DND-41 (cell line): Measurements from ENCODE around the gene EXOC6.

Source experiments
- ATAC-seq: fragments of 200-7000 bp; cut with Tn5 transposase; 3 replicates; pipeline ENCODE4 v1.9.1; 2021; ENCODE audit warnings: low read depth; ENCODE audit not compliant: insufficient read depth
- DNase-seq: peaks from one replicate; pipeline ENCODE4 v3.0.0-alpha.2; 2020
- H2AFZ ChIP-seq: 2 replicates; pipeline ENCODE4 v1.6.0; 2012; ENCODE audit warnings: low read depth, low read length
- H3K27ac ChIP-seq: 2 replicates; pipeline ENCODE4 v1.5.1; 2012; ENCODE audit warnings: low read length, inconsistent platforms
- H3K27me3 ChIP-seq: fragments of 200-600 bp; sonication (generic); 2 replicates; pipeline ENCODE4 v1.6.0; 2012; ENCODE audit warnings: low read length, mild to moderate bottlenecking, inconsistent platforms; ENCODE audit not compliant: insufficient read depth, poor library complexity
- H3K36me3 ChIP-seq: 2 replicates; pipeline ENCODE4 v1.5.1; 2012; ENCODE audit warnings: low read length, inconsistent platforms; ENCODE audit not compliant: insufficient read depth
- H3K4me1 ChIP-seq: 2 replicates; pipeline ENCODE4 v1.5.1; 2012; ENCODE audit warnings: mild to moderate bottlenecking, low read length; ENCODE audit not compliant: insufficient read depth
- H3K4me2 ChIP-seq: 2 replicates; pipeline ENCODE4 v1.6.0; 2012; ENCODE audit warnings: mild to moderate bottlenecking, moderate library complexity, low read length, inconsistent platforms; ENCODE audit not compliant: insufficient read depth
- H3K4me3 ChIP-seq, 2 experiments: fragments of 200-600 bp in 1 of 2; shearing (Covaris generic) in 1 of 2; 2 replicates each; pipeline ENCODE4 v1.5.1; 2012 to 2016; ENCODE audit warnings: inconsistent platforms in 2 of 2, low read length in 2 of 2, mild to moderate bottlenecking in 2 of 2, low read depth in 1 of 2, moderate library complexity in 1 of 2
- H3K79me2 ChIP-seq: 2 replicates; pipeline ENCODE4 v1.6.0; 2012; ENCODE audit warnings: low read length, inconsistent platforms; ENCODE audit not compliant: insufficient read depth
- H3K9ac ChIP-seq: 2 replicates; pipeline ENCODE4 v1.6.0; 2012; ENCODE audit warnings: low read depth, mild to moderate bottlenecking, inconsistent platforms, low read length, moderate library complexity
- H3K9me3 ChIP-seq: 2 replicates; pipeline ENCODE4 v1.5.1; 2012; ENCODE audit warnings: low read length, moderate library complexity, mild to moderate bottlenecking, inconsistent platforms; ENCODE audit not compliant: insufficient read depth, severe bottlenecking
- H4K20me1 ChIP-seq: 2 replicates; pipeline ENCODE4 v1.6.0; 2012; ENCODE audit warnings: low read length; ENCODE audit not compliant: insufficient read depth
- CTCF ChIP-seq: IDR thresholded peaks from 2 replicates; pipeline ENCODE4 v1.5.1; 2012; ENCODE audit warnings: borderline replicate concordance, low read length, moderate library complexity, mild to moderate bottlenecking; ENCODE audit not compliant: poor library complexity, severe bottlenecking; ENCODE audit errors: extremely low read depth
- EZH2 ChIP-seq: IDR thresholded peaks from 3 replicates; pipeline ENCODE4 v1.6.1; 2012; ENCODE audit warnings: borderline replicate concordance, low read depth, mild to moderate bottlenecking, moderate library complexity, low read length, inconsistent platforms; ENCODE audit not compliant: severe bottlenecking

Gene EXOC6

GRCh38 chr10:93087846-93088245 is 239.5 kb downstream of the EXOC6 start:
- Histone ChIP-seq H3K79me2 (no peaks in the 10 kb centered on the region), H3K4me1 (no peaks in the 10 kb centered on the region), H2AFZ (no peak overlapping the region), H3K9me3 (no peaks in the 10 kb centered on the region), H4K20me1 (no peaks in the 10 kb centered on the region), H3K9ac (no peak overlapping the region), H3K4me2 (no peak overlapping the region), H3K27ac (no peak overlapping the region), H3K36me3 (no peaks in the 10 kb centered on the region), H3K4me3 (no peak overlapping the region), H3K27me3 (peaks cover 3% of the 10 kb centered on the region)
- TF ChIP-seq CTCF, result no peak
- no peak for TF ChIP-seq EZH2
- DNase-seq (no peak), ATAC-seq (no peak)

GRCh38 chr10:93088466-93088865 is 240.1 kb downstream of the EXOC6 start:
- no peaks in the 10 kb centered on the region for H3K4me1 ChIP-seq
- no peak overlapping the region for H2AFZ ChIP-seq

GRCh38 chr10:93090619-93091018 is 242.3 kb downstream of the EXOC6 start:
- H4K20me1 ChIP-seq, result no peaks in the 10 kb centered on the region
- no peaks in the 10 kb centered on the region for H3K27me3 ChIP-seq
- H2AFZ ChIP-seq, result no peak overlapping the region
- H3K36me3 ChIP-seq, result no peaks in the 10 kb centered on the region
- ATAC-seq, result no peak
- H3K9me3 ChIP-seq, result no peaks in the 10 kb centered on the region
- no peak overlapping the region for H3K4me3 ChIP-seq
- H3K27ac ChIP-seq, result no peak overlapping the region
- no peak overlapping the region for H3K4me2 ChIP-seq
- H3K4me1 ChIP-seq, result no peaks in the 10 kb centered on the region
- no peak overlapping the region for H3K9ac ChIP-seq
- no peak for DNase-seq
- H3K79me2 ChIP-seq, result no peaks in the 10 kb centered on the region
- TF ChIP-seq EZH2 (no peak), CTCF (no peak)

More at GRCh38 chr10:93088466-93088865, 240.1 kb downstream of the EXOC6 start:
- Histone ChIP-seq H3K4me2 (no peak overlapping the region), H3K27ac (no peak overlapping the region), H3K36me3 (no peaks in the 10 kb centered on the region), H3K9ac (no peak overlapping the region), H3K79me2 (no peaks in the 10 kb centered on the region), H3K9me3 (no peaks in the 10 kb centered on the region), H4K20me1 (no peaks in the 10 kb centered on the region), H3K27me3 (no peaks in the 10 kb centered on the region), H3K4me3 (no peak overlapping the region)
- DNase-seq, result no peak
- TF ChIP-seq CTCF (no peak), EZH2 (no peak)
- no peak for ATAC-seq

GRCh38 chr10:93091960-93092359 is 243.6 kb downstream of the EXOC6 start:
- no peak for ATAC-seq
- no peaks in the 10 kb centered on the region for H4K20me1 ChIP-seq

More at GRCh38 chr10:93091960-93092359, 243.6 kb downstream of the EXOC6 start:
- TF ChIP-seq EZH2 (no peak), CTCF (no peak)
- H3K9me3 ChIP-seq, result no peaks in the 10 kb centered on the region
- H3K4me3 ChIP-seq, result no peak overlapping the region
- H3K79me2 ChIP-seq, result no peaks in the 10 kb centered on the region
- H3K4me1 ChIP-seq, result no peaks in the 10 kb centered on the region
- H3K27ac ChIP-seq, result no peak overlapping the region
- H3K4me2 ChIP-seq, result no peak overlapping the region
- no peak overlapping the region for H2AFZ ChIP-seq
- no peaks in the 10 kb centered on the region for H3K36me3 ChIP-seq
- H3K9ac ChIP-seq, result no peak overlapping the region
- DNase-seq, result no peak
- H3K27me3 ChIP-seq, result no peaks in the 10 kb centered on the region
